PC-3 (cell line): Measurements from ENCODE around the gene ADAMTS13. TPM values are rescaled to one million over a fixed set of nuclear protein-coding genes. Genes with fewer than 3 reads are reported as not detected.

Source experiments
- ATAC-seq: fragments of 200-7000 bp; cut with Tn5 transposase; 2 replicates; pipeline ENCODE4 v1.9.1; 2020; ENCODE audit warnings: mild to moderate bottlenecking, moderate library complexity
- BruUV-seq: library from RNA; stranded (reverse); fragments of 400-500 nt; replicated peaks from 2 replicates; lab custom pipeline; 2021; lab: Mats Ljungman, UMichigan
- CTCF ChIA-PET: fragments of 300-600 bp; sonication (Branson Sonifier 250); formaldehyde crosslinking; loops from one replicate; lab custom pipeline; 2022; ENCODE audit warnings: antibody characterized with exemption; lab: Charles Lee
- POLR2A ChIA-PET: fragments of 300-600 bp; sonication (Branson Sonifier 250); formaldehyde crosslinking; loops from one replicate; lab custom pipeline; 2022; ENCODE audit warnings: antibody characterized with exemption; ENCODE audit not compliant: unreplicated experiment; lab: Charles Lee
- DNase-seq: peaks from one replicate; pipeline ENCODE4 v3.0.0-alpha.2; 2015
- H2AFZ ChIP-seq: fragments of 300-600 bp; sonication (generic); 2 replicates; pipeline ENCODE4 v1.6.0; 2016; ENCODE audit warnings: antibody characterized with exemption, low read length
- H3F3A ChIP-seq: fragments of 300-600 bp; sonication (generic); one replicate; pipeline ENCODE4 v1.6.0; 2017; ENCODE audit warnings: antibody characterized with exemption, low read length, control low read depth, mild to moderate bottlenecking; ENCODE audit not compliant: unreplicated experiment
- H3K27ac ChIP-seq: fragments of 300-600 bp; sonication (generic); 2 replicates; pipeline ENCODE4 v1.5.1; 2016; ENCODE audit warnings: mild to moderate bottlenecking, low read length
- H3K27me3 ChIP-seq: fragments of 300-600 bp; sonication (generic); 2 replicates; pipeline ENCODE4 v1.6.1; 2016; ENCODE audit warnings: low read length, mixed read lengths
- H3K36me3 ChIP-seq: fragments of 300-600 bp; sonication (generic); 2 replicates; pipeline ENCODE4 v1.6.1; 2016; ENCODE audit warnings: low read depth, mixed run types, low read length, mixed read lengths
- H3K4me1 ChIP-seq: fragments of 300-600 bp; sonication (generic); 2 replicates; pipeline ENCODE4 v1.5.1; 2016; ENCODE audit warnings: low read length; ENCODE audit not compliant: insufficient read depth
- H3K4me2 ChIP-seq: fragments of 300-600 bp; sonication (generic); 2 replicates; pipeline ENCODE4 v1.6.0; 2016; ENCODE audit warnings: low read length
- H3K4me3 ChIP-seq: fragments of 300-600 bp; sonication (generic); 2 replicates; pipeline ENCODE4 v1.5.1; 2016; ENCODE audit warnings: mild to moderate bottlenecking, low read length, mixed read lengths
- H3K79me2 ChIP-seq: fragments of 300-600 bp; sonication (generic); 2 replicates; pipeline ENCODE4 v1.6.1; 2017; ENCODE audit warnings: low read length, mixed read lengths
- H3K9ac ChIP-seq: fragments of 300-600 bp; sonication (generic); 2 replicates; pipeline ENCODE4 v1.6.0; 2016; ENCODE audit warnings: mild to moderate bottlenecking, low read length
- H3K9me2 ChIP-seq: fragments of 300-600 bp; sonication (generic); replicated peaks from 2 replicates; pipeline ENCODE4 v1.6.1; 2016; ENCODE audit warnings: mixed run types, low read length, mixed read lengths
- H3K9me3 ChIP-seq: fragments of 300-600 bp; sonication (generic); 2 replicates; pipeline ENCODE4 v1.6.1; 2016; ENCODE audit warnings: low read length, mixed read lengths
- H4K20me1 ChIP-seq: fragments of 300-600 bp; sonication (generic); 2 replicates; pipeline ENCODE4 v1.6.1; 2016; ENCODE audit warnings: low read length, mixed read lengths
- CTCF ChIP-seq: fragments of 300-600 bp; sonication (generic); conservative IDR thresholded peaks from 2 replicates; pipeline ENCODE4 v1.5.1; 2017; ENCODE audit warnings: antibody characterized with exemption, low read depth, mild to moderate bottlenecking, low read length
- EZH2 ChIP-seq: fragments of 300-600 bp; sonication (generic); IDR thresholded peaks from one replicate; pipeline ENCODE4 v1.6.1; 2017; ENCODE audit warnings: antibody characterized with exemption, mild to moderate bottlenecking, low read length; ENCODE audit not compliant: unreplicated experiment
- EZH2phosphoT487 ChIP-seq: fragments of 300-600 bp; sonication (generic); IDR thresholded peaks from 2 replicates; pipeline ENCODE4 v1.6.1; 2018; ENCODE audit warnings: mild to moderate bottlenecking, antibody characterized with exemption, low read length, borderline replicate concordance
- intact Hi-C: fragments of 100-400 bp; cut with micrococcal nuclease; formaldehyde crosslinking; loops from 2 replicates; pipeline ENCODE4 v1.9.0; 2023
- total RNA-seq: library from RNA; depleted of rRNA; stranded (reverse); fragments of >200 nt; gene quantifications from 2 replicates; pipeline ENCODE4 v1.2.3, GENCODE V29; 2014

The ADAMTS13 gene
- total RNA-seq, 1 experiment from 2014 or later, result 0.95 TPM

- no peak overlapping the region for H3K9ac ChIP-seq
- H3F3A ChIP-seq, result no peaks in the 10 kb centered on the region
- no peak for DNase-seq
- no peaks in the 10 kb centered on the region for H3K9me2 ChIP-seq
- TF ChIP-seq EZH2 (no peak), CTCF (no peak)
- no peaks in the 10 kb centered on the region for H3K27me3 ChIP-seq
- H3K27ac ChIP-seq, result no peak overlapping the region
- no peak overlapping the region for H2AFZ ChIP-seq
- H3K4me2 ChIP-seq, result no peak overlapping the region
- POLR2A ChIA-PET, result no interaction called here
- intact Hi-C loops, result no loop called here
- no peaks in the 10 kb centered on the region for H3K36me3 ChIP-seq
- no peaks in the 10 kb centered on the region for H3K9me3 ChIP-seq
- no peaks in the 10 kb centered on the region for H3K79me2 ChIP-seq
- H3K4me1 ChIP-seq, result no peaks in the 10 kb centered on the region
- no TSS peak for BruUV-seq
- CTCF ChIA-PET, result no interaction called here
- no peak for ATAC-seq
- H4K20me1 ChIP-seq, result no peaks in the 10 kb centered on the region
- H3K4me3 ChIP-seq, result no peak overlapping the region
Observed at GRCh38 chr9:133493845-133494540, 71.8 kb downstream of the ADAMTS13 start.

- ATAC-seq, result no peak
- Histone ChIP-seq H3K9me2 (no peaks in the 10 kb centered on the region), H3F3A (no peaks in the 10 kb centered on the region), H3K9ac (no peak overlapping the region), H3K27me3 (no peaks in the 10 kb centered on the region), H3K4me2 (no peak overlapping the region), H2AFZ (no peak overlapping the region), H3K27ac (no peak overlapping the region), H4K20me1 (no peaks in the 10 kb centered on the region), H3K9me3 (no peaks in the 10 kb centered on the region), H3K4me3 (no peak overlapping the region), H3K79me2 (no peaks in the 10 kb centered on the region), H3K4me1 (no peaks in the 10 kb centered on the region), H3K36me3 (no peaks in the 10 kb centered on the region)
- no peak for DNase-seq
- intact Hi-C loops, result no loop called here
- CTCF ChIA-PET, result no interaction called here
- TF ChIP-seq EZH2 (no peak), CTCF (no peak), EZH2phosphoT487 (no peak)
- POLR2A ChIA-PET, result no interaction called here
- no TSS peak for BruUV-seq
Observed at GRCh38 chr9:133494636-133495326, 72.6 kb downstream of the ADAMTS13 start.
